NCI-H2029 treated with DMSO at 0.1 percent for 48 hours (cell line): ENCODE data around the gene MTHFSD.

Source experiments
- DNase-seq: peaks from one replicate; lab custom pipeline; 2025; lab: John Stamatoyannopoulos, UW

MTHFSD gene

DNA sequence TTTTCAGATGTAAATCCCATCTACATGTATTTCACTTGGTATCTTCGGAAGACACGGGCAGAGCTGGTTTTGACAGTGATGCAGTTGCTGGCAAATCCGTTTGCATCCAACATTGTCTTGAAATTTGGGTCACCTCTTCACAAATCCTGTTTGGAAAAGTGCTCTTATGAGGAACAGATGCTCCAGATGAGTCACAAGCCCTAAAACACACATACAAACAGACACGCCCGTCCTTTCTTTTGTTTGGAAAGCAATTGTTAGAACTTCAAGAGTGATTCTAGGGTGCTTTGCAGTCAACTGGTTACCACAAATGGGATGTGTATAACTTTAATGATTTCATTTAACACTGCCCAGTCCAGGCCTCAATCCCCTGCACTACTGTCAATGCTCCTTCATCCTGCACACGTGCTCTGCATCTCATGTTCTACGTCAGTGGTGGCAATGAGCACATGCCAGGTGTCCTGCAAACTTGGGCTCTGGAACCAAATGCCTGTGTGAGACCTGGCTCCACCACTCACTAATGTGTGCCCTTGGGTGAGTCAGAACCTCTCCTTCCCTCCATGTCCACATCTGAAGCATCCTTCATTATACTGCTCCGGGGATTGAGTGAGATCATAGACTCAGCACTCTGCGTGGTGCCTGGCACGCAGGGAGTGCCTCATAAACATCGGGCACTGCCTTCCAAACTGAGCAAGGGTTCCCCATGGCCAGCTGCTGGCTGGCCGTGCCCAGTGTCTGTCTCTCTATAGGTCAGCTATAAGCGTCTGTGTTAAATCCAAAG lies 64.0 kb downstream of the MTHFSD start:
- no peak for DNase-seq

DNA sequence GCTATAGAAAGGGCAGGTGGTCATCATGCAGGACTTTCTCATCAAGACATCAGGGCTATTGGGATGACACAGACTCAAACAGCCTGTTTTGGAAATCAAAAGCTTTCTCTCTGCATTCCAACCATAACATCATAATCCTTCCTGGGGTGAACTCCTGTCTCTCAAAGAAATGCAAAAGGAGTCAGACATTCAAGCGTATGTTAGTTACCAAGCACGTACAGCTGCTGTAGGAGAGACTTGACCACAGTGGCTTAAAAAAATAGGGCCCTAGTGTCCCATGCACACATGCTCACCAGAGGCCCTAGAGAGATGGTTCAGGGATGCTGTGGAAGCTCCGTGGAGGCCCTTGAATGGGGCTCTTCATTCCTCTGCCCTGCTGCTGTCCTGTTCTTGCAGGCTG lies 69.3 kb downstream of the MTHFSD start:
- DNase-seq = no peak

DNA sequence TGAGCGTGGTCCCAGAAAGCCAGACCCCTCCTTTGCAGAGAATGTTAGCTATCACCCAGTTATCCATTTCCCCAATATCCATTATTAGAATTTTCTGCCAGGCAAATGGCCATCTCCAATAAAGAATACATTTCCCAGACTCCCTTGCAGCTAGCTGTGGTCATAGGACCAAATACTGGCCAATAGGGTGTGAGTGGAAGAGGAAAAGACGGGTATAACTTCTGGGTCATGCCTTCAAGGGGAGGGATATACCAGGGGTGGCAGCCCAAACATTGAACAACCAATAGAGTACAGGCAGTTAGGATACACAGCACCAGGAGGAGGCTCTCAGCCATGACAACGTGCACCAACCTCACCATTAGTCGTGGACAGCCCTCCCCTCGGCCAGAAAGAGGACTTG lies 70.8 kb downstream of the MTHFSD start:
- no peak for DNase-seq

DNA sequence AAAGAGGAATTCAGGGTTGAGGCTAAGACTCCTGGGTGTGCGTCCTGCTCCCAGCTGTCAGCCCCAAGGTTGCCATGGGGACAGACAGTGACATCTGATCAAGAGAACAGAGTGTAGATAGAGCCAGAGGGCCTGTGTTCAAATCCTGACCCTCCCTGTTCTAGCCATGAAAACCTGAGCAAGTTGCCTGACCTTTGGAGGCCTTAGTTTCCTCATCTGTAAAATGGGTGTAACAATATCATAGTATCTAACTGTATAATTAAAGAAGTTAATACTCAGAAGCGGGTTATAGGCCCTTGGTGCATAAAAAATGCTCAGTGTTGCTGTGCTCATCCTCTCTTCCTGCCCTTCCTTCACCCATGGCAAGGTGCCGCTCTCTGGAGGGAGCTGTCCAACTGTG lies 73.4 kb downstream of the MTHFSD start:
- no peak for DNase-seq

DNA sequence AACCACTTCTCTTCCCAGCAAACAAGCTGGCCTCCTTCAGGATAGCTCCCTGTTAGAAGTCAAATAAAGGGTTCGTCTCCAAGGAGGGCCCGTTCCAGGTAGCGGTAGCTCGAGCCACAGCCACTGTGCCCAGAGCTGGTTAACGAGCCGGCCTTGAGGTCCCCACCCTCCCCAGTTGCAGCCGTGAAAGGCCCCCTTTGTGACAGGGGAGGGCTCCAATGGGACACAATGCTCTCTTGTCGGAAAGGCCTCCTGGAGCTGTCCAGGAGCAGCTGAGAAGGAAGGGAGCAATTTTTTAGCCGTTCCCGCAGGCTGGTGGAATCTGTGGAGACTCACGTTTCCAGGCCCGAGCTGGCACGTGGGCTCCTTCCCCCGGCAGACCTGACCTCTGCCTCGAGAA lies 74.6 kb downstream of the MTHFSD start:
- DNase-seq = no peak
